GM21786 (cell line): ENCODE results near the gene SIK2.
"Not testable (repeated sequence)": the region's sequence is repeated elsewhere in the genome, so short reads cannot be mapped to it uniquely, and the experiment has no call there.

ENCODE experiments used
- ATAC-seq: cut with Tn5 transposase; IDR thresholded peaks from one replicate; pipeline ENCODE4 v1.9.1; 2021; ENCODE audit not compliant: unreplicated experiment

SIK2 gene

GRCh38 chr11:111696556-111696955 is 94.3 kb downstream of the SIK2 start:
- no peak for ATAC-seq

GRCh38 chr11:111697933-111698371 is 95.7 kb downstream of the SIK2 start:
- peak; percentile 61 for ATAC-seq

GRCh38 chr11:111698852-111699559 is 96.8 kb downstream of the SIK2 start:
- no peak for ATAC-seq

GRCh38 chr11:111699579-111700156 is 97.4 kb downstream of the SIK2 start:
- ATAC-seq: no peak

GRCh38 chr11:111700162-111700561 is 97.9 kb downstream of the SIK2 start:
- no peak for ATAC-seq

GRCh38 chr11:111702623-111703022 is 100.4 kb downstream of the SIK2 start:
- ATAC-seq: no peak

GRCh38 chr11:111703576-111703975 is 101.3 kb downstream of the SIK2 start:
- ATAC-seq: no peak

- ATAC-seq: no peak
Observed at GRCh38 chr11:111707039-111707690, 104.9 kb downstream of the SIK2 start.

- no peak for ATAC-seq
Observed at GRCh38 chr11:111707691-111708067, 105.4 kb downstream of the SIK2 start.

- ATAC-seq: no peak
Observed at GRCh38 chr11:111714522-111714921, 112.3 kb downstream of the SIK2 start.

- ATAC-seq: no peak
Observed at GRCh38 chr11:111715142-111715816, 113.0 kb downstream of the SIK2 start.

GRCh38 chr11:111717660-111718059 is 115.4 kb downstream of the SIK2 start:
- ATAC-seq: not testable (repeated sequence)

GRCh38 chr11:111718436-111718835 is 116.2 kb downstream of the SIK2 start:
- no peak for ATAC-seq

- ATAC-seq: no peak
Observed at GRCh38 chr11:111718859-111719258, 116.6 kb downstream of the SIK2 start.

- ATAC-seq: no peak
Observed at GRCh38 chr11:111719379-111719778, 117.1 kb downstream of the SIK2 start.

- no peak for ATAC-seq
Observed at GRCh38 chr11:111720801-111721494, 118.7 kb downstream of the SIK2 start.

- no peak for ATAC-seq
Observed at GRCh38 chr11:111722501-111722900, 120.3 kb downstream of the SIK2 start.

- no peak for ATAC-seq
Observed at GRCh38 chr11:111723595-111723994, 121.3 kb downstream of the SIK2 start.

- no peak for ATAC-seq
Observed at GRCh38 chr11:111724615-111725129, 122.4 kb downstream of the SIK2 start.

- no peak for ATAC-seq
Observed at GRCh38 chr11:111725621-111726020, 123.4 kb downstream of the SIK2 start.

GRCh38 chr11:111726301-111726713 is 124.1 kb downstream of the SIK2 start:
- ATAC-seq: no peak
